B cell (primary cell): ENCODE results near the gene PPP1R7.

Experiments
- EZH2 ChIP-seq: IDR thresholded peaks from 2 replicates; pipeline ENCODE4 v1.6.1; 2012; ENCODE audit warnings: borderline replicate concordance, low read depth, mild to moderate bottlenecking, moderate library complexity, low read length; ENCODE audit not compliant: insufficient read depth, poor library complexity, severe bottlenecking
- TF ChIP-seq, protein P1 (sequence below): fragments of 200-600 bp; IDR thresholded peaks from one replicate; pipeline ENCODE4 v1.8.0; 2022; ENCODE audit warnings: antibody characterized with exemption, mild to moderate bottlenecking

DNA sequence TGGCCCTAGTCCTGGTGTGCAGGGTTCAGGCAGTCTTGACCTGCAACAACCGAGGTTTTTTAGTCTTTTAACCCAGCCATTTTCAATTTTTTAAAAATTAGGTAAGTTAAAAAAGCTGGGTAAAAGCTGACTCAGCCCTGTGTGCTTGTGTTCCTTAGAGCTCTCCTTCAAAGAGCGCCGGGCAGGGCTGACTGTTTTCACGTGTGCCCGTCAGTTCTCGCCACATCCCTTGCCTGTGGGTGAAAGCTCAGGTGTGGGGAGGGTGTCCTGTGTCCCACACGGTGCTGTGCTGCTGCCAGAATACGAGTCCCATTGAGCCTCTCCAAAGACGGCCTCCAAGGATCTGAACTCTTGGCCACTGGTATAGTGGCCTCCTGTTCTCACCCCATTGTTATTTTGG, 33.0 kb downstream of the PPP1R7 start:
- TF ChIP-seq, protein P1, sequence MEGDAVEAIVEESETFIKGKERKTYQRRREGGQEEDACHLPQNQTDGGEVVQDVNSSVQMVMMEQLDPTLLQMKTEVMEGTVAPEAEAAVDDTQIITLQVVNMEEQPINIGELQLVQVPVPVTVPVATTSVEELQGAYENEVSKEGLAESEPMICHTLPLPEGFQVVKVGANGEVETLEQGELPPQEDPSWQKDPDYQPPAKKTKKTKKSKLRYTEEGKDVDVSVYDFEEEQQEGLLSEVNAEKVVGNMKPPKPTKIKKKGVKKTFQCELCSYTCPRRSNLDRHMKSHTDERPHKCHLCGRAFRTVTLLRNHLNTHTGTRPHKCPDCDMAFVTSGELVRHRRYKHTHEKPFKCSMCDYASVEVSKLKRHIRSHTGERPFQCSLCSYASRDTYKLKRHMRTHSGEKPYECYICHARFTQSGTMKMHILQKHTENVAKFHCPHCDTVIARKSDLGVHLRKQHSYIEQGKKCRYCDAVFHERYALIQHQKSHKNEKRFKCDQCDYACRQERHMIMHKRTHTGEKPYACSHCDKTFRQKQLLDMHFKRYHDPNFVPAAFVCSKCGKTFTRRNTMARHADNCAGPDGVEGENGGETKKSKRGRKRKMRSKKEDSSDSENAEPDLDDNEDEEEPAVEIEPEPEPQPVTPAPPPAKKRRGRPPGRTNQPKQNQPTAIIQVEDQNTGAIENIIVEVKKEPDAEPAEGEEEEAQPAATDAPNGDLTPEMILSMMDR: no peak
- TF ChIP-seq EZH2: no peak
